Mesenchymal stem cell (in vitro differentiated cells and primary cell): ENCODE results near the gene PRR36.
A peak's percentile ranks its signal among the peaks of the same experiment; 100 is the strongest.

Source experiments
- DNase-seq: peaks from one replicate; pipeline ENCODE4 v3.0.0-alpha.2; 2013
- H2AFZ ChIP-seq: one replicate; pipeline ENCODE4 v1.6.1; 2013; ENCODE audit warnings: low read depth, mild to moderate bottlenecking, control low read depth, inconsistent platforms, low read length, moderate library complexity
- H2AK5ac ChIP-seq: 2 replicates; pipeline ENCODE4 v1.6.1; 2013; ENCODE audit warnings: low read length, moderate library complexity, mild to moderate bottlenecking, inconsistent platforms; ENCODE audit not compliant: severe bottlenecking
- H2BK120ac ChIP-seq: one replicate; pipeline ENCODE4 v1.6.1; 2013; ENCODE audit warnings: low read depth, mild to moderate bottlenecking, inconsistent platforms, low read length, moderate library complexity
- H2BK12ac ChIP-seq, 2 experiments: one replicate each; pipeline ENCODE4 v1.6.1; 2013; ENCODE audit warnings: inconsistent platforms in 2 of 2, low read length in 2 of 2, mild to moderate bottlenecking in 2 of 2, moderate library complexity in 2 of 2, control low read depth in 1 of 2
- H2BK15ac ChIP-seq: one replicate; pipeline ENCODE4 v1.6.1; 2013; ENCODE audit warnings: mild to moderate bottlenecking, low read depth, inconsistent platforms; ENCODE audit not compliant: poor library complexity, severe bottlenecking
- H2BK5ac ChIP-seq: 2 replicates; pipeline ENCODE4 v1.6.1; 2013; ENCODE audit warnings: low read depth, mild to moderate bottlenecking, low read length, control low read depth, inconsistent platforms; ENCODE audit not compliant: poor library complexity, severe bottlenecking
- H3K14ac ChIP-seq, 2 experiments: one replicate each; pipeline ENCODE4 v1.6.1; 2013; ENCODE audit warnings: inconsistent platforms in 2 of 2, low read length in 2 of 2, control low read depth in 1 of 2, mild to moderate bottlenecking in 1 of 2, moderate library complexity in 1 of 2
- H3K18ac ChIP-seq, 2 experiments: one replicate each; pipeline ENCODE4 v1.6.1; 2013; ENCODE audit warnings: inconsistent platforms in 2 of 2, low read length in 2 of 2, control low read depth in 1 of 2, low read depth in 1 of 2, mild to moderate bottlenecking in 1 of 2
- H3K23ac ChIP-seq, 2 experiments: one replicate each; pipeline ENCODE4 v1.6.1; 2013; ENCODE audit warnings: inconsistent platforms in 2 of 2, low read length in 2 of 2, mild to moderate bottlenecking in 2 of 2, moderate library complexity in 2 of 2, control low read depth in 1 of 2
- H3K27ac ChIP-seq: 2 replicates; pipeline ENCODE4 v1.5.1; 2013; ENCODE audit warnings: mild to moderate bottlenecking, moderate library complexity, low read length, control low read depth, inconsistent platforms; ENCODE audit not compliant: poor library complexity, severe bottlenecking
- H3K27me3 ChIP-seq, 2 experiments: 2 replicates each; pipeline versions ENCODE4 v1.6.1 to v1.7.0; 2013; ENCODE audit warnings: low read length in 2 of 2, mild to moderate bottlenecking in 2 of 2, moderate library complexity in 2 of 2, control low read depth in 1 of 2, inconsistent platforms in 1 of 2; ENCODE audit not compliant: control insufficient read depth in 1 of 2, insufficient read depth in 1 of 2
- H3K36me3 ChIP-seq, 2 experiments: 2 replicates each; pipeline versions ENCODE4 v1.6.1 to v1.7.0; 2013; ENCODE audit warnings: low read length in 2 of 2, control low read depth in 1 of 2, inconsistent platforms in 1 of 2, low read depth in 1 of 2, mild to moderate bottlenecking in 1 of 2; ENCODE audit not compliant: insufficient read depth in 2 of 2, control insufficient read depth in 1 of 2
- H3K4ac ChIP-seq, 2 experiments: one replicate each; pipeline ENCODE4 v1.6.1; 2013; ENCODE audit warnings: inconsistent platforms in 2 of 2, low read length in 2 of 2, mild to moderate bottlenecking in 2 of 2, moderate library complexity in 2 of 2, control low read depth in 1 of 2, low read depth in 1 of 2
- H3K4me1 ChIP-seq: 2 replicates; pipeline ENCODE4 v1.6.1; 2013; ENCODE audit warnings: low read depth, low read length, control low read depth; ENCODE audit not compliant: control insufficient read depth, insufficient read depth
- H3K4me2 ChIP-seq: 2 replicates; pipeline ENCODE4 v1.6.1; 2013; ENCODE audit warnings: low read length, mild to moderate bottlenecking, inconsistent platforms; ENCODE audit not compliant: poor library complexity, severe bottlenecking
- H3K4me3 ChIP-seq, 2 experiments: 2 replicates each; pipeline versions ENCODE4 v1.5.1 to v1.7.0; 2013; ENCODE audit warnings: low read length in 2 of 2, mild to moderate bottlenecking in 2 of 2, control low read depth in 1 of 2, low read depth in 1 of 2; ENCODE audit not compliant: insufficient read depth in 1 of 2
- H3K79me1 ChIP-seq: replicated peaks from 2 replicates; pipeline ENCODE4 v1.6.1; 2013; ENCODE audit warnings: mild to moderate bottlenecking, control low read depth, low read length, inconsistent platforms; ENCODE audit not compliant: poor library complexity, severe bottlenecking
- H3K9ac ChIP-seq: 2 replicates; pipeline ENCODE4 v1.7.0; 2013; ENCODE audit warnings: mild to moderate bottlenecking, low read length, moderate library complexity
- H3K9me3 ChIP-seq: 2 replicates; pipeline ENCODE4 v1.7.0; 2013; ENCODE audit warnings: mild to moderate bottlenecking, low read length; ENCODE audit not compliant: control insufficient read depth
- H4K8ac ChIP-seq: one replicate; pipeline ENCODE4 v1.6.1; 2013; ENCODE audit warnings: inconsistent platforms, mild to moderate bottlenecking, low read length, moderate library complexity
- H4K91ac ChIP-seq: one replicate; pipeline ENCODE4 v1.6.1; 2013; ENCODE audit warnings: mild to moderate bottlenecking, low read length, inconsistent platforms
- WGBS: methylation state at CpG from one replicate; pipeline ENCODE4 v1.1.7; 2013; ENCODE audit warnings: mixed read lengths; 5-methylcytosine and 5-hydroxymethylcytosine counted together

The PRR36 gene

GRCh38 chr19:7848779-7849457, 25.3 kb downstream of the PRR36 start:
- Histone ChIP-seq H3K9me3 (no peaks in the 10 kb centered on the region), H2BK15ac (peak overlapping the region; percentile 28), H2AK5ac (no peak overlapping the region), H2AFZ (no peak overlapping the region), H3K23ac (no peak overlapping the region), H2BK5ac (no peak overlapping the region), H3K36me3 (peaks cover 0 to 38% of the 10 kb centered on the region in 2 experiments), H4K91ac (no peak overlapping the region), H3K27ac (no peak overlapping the region), H3K27me3 (no peaks in the 10 kb centered on the region), H3K14ac (no peak overlapping the region), H2BK120ac (no peak overlapping the region), H3K9ac (no peak overlapping the region), H3K79me1 (peaks cover 12% of the 10 kb centered on the region), H3K4me1 (peaks cover 10% of the 10 kb centered on the region), H3K4me2 (no peak overlapping the region), H3K4ac (no peak overlapping the region), H3K18ac (no peak overlapping the region), H2BK12ac (no peak overlapping the region), H4K8ac (no peak overlapping the region), H3K4me3 (no peak overlapping the region)
- DNase-seq, result no peak
- WGBS, result 97% methylated on average over 33 of the region's 34 CpGs

- peaks cover 0 to 38% of the 10 kb centered on the region in 2 experiments for H3K36me3 ChIP-seq
- no peak overlapping the region for H3K27ac ChIP-seq
- H3K9me3 ChIP-seq, result no peaks in the 10 kb centered on the region
- no peak overlapping the region for H2BK12ac ChIP-seq
- peaks cover 6% of the 10 kb centered on the region for H3K4me1 ChIP-seq
- no peak overlapping the region for H2AK5ac ChIP-seq
- no peak overlapping the region for H2BK5ac ChIP-seq
- H2BK120ac ChIP-seq, result no peak overlapping the region
- H3K14ac ChIP-seq, result no peak overlapping the region
- H4K91ac ChIP-seq, result no peak overlapping the region
- H2BK15ac ChIP-seq, result no peak overlapping the region
- no peak overlapping the region for H4K8ac ChIP-seq
- peaks cover 13% of the 10 kb centered on the region for H3K79me1 ChIP-seq
- H3K9ac ChIP-seq, result no peak overlapping the region
- WGBS, result 96% methylated on average over 19 of the region's 23 CpGs
- H3K18ac ChIP-seq, result no peak overlapping the region
- no peak for DNase-seq
- H2AFZ ChIP-seq, result no peak overlapping the region
- no peak overlapping the region for H3K4me3 ChIP-seq
- H3K4me2 ChIP-seq, result no peak overlapping the region
- H3K27me3 ChIP-seq, result no peaks in the 10 kb centered on the region
- H3K23ac ChIP-seq, result no peak overlapping the region
- H3K4ac ChIP-seq, result no peak overlapping the region
Observed at GRCh38 chr19:7847664-7848063, 26.5 kb downstream of the PRR36 start.

GRCh38 chr19:7846155-7846646, 28.0 kb downstream of the PRR36 start:
- 91% methylated on average over 19 of the region's 19 CpGs for WGBS

GRCh38 chr19:7845390-7846154, 28.6 kb downstream of the PRR36 start:
- DNase-seq, result no peak
- Histone ChIP-seq H3K23ac (no peak overlapping the region), H2AK5ac (no peak overlapping the region), H2BK5ac (no peak overlapping the region), H3K4me2 (no peak overlapping the region), H2BK12ac (no peak overlapping the region), H3K4me3 (no peak overlapping the region), H3K4me1 (peaks cover 4% of the 10 kb centered on the region), H3K14ac (no peak overlapping the region), H3K36me3 (peaks cover 0 to 27% of the 10 kb centered on the region in 2 experiments), H3K9ac (no peak overlapping the region), H3K4ac (no peak overlapping the region), H4K8ac (no peak overlapping the region), H3K18ac (no peak overlapping the region), H4K91ac (no peak overlapping the region), H3K27ac (no peak overlapping the region), H2AFZ (no peak overlapping the region), H2BK120ac (no peak overlapping the region), H3K27me3 (no peaks in the 10 kb centered on the region), H3K9me3 (no peaks in the 10 kb centered on the region), H2BK15ac (no peak overlapping the region), H3K79me1 (peaks cover 19% of the 10 kb centered on the region)
- WGBS, result 89% methylated on average over 20 of the region's 20 CpGs

More at GRCh38 chr19:7846155-7846646, 28.0 kb downstream of the PRR36 start:
- Histone ChIP-seq H3K9me3 (no peaks in the 10 kb centered on the region), H3K23ac (no peak overlapping the region), H3K79me1 (peaks cover 17% of the 10 kb centered on the region), H3K14ac (no peak overlapping the region), H2AK5ac (no peak overlapping the region), H3K4me3 (no peak overlapping the region), H2BK120ac (no peak overlapping the region), H3K27me3 (no peaks in the 10 kb centered on the region), H3K4me2 (no peak overlapping the region), H2BK15ac (no peak overlapping the region), H4K91ac (no peak overlapping the region), H3K27ac (no peak overlapping the region), H3K4ac (no peak overlapping the region), H3K4me1 (peaks cover 4% of the 10 kb centered on the region), H3K18ac (no peak overlapping the region), H4K8ac (no peak overlapping the region), H2BK12ac (no peak overlapping the region), H3K36me3 (peaks cover 0 to 31% of the 10 kb centered on the region in 2 experiments), H3K9ac (no peak overlapping the region), H2BK5ac (no peak overlapping the region), H2AFZ (no peak overlapping the region)
- DNase-seq, result no peak
